H4 (cell line): ENCODE results near the gene ASXL3. TPM values are rescaled to one million over a fixed set of nuclear protein-coding genes. Genes with fewer than 3 reads are reported as not detected.

ENCODE experiments used
- DNase-seq: peaks from one replicate; pipeline ENCODE4 v3.0.0-alpha.2; 2015; ENCODE audit warnings: low spot score
- total RNA-seq: library from RNA; depleted of rRNA; stranded (reverse); fragments of >200 nt; shearing (Covaris generic); gene quantifications from 2 replicates; pipeline ENCODE4 v1.2.3, GENCODE V29; 2014

The ASXL3 gene
- total RNA-seq, 1 experiment from 2014 or later: 0.41 TPM

- no peak for DNase-seq
These were observed 82.8 kb downstream of the ASXL3 start for GRCh38 chr18:33660696-33661310.

GRCh38 chr18:33664241-33664874, 86.3 kb downstream of the ASXL3 start:
- DNase-seq: no peak

GRCh38 chr18:33665187-33665586, 87.2 kb downstream of the ASXL3 start:
- DNase-seq: no peak

GRCh38 chr18:33665641-33666040, 87.6 kb downstream of the ASXL3 start:
- DNase-seq: no peak

GRCh38 chr18:33666915-33667314, 88.9 kb downstream of the ASXL3 start:
- DNase-seq: no peak

- DNase-seq: no peak
These were observed 91.6 kb downstream of the ASXL3 start for GRCh38 chr18:33669589-33669988.

- DNase-seq: no peak
These were observed 92.0 kb downstream of the ASXL3 start for GRCh38 chr18:33670029-33670428.

GRCh38 chr18:33673689-33674088, 95.7 kb downstream of the ASXL3 start:
- DNase-seq: no peak

GRCh38 chr18:33676593-33676992, 98.6 kb downstream of the ASXL3 start:
- no peak for DNase-seq

GRCh38 chr18:33677891-33678290, 99.9 kb downstream of the ASXL3 start:
- DNase-seq: no peak

GRCh38 chr18:33682436-33682835, 104.4 kb downstream of the ASXL3 start:
- no peak for DNase-seq

- DNase-seq: no peak
These were observed 116.6 kb downstream of the ASXL3 start for GRCh38 chr18:33694593-33694992.

- DNase-seq: no peak
These were observed 118.5 kb downstream of the ASXL3 start for GRCh38 chr18:33696332-33697162.

- no peak for DNase-seq
These were observed 119.5 kb downstream of the ASXL3 start for GRCh38 chr18:33697498-33697897.

GRCh38 chr18:33699372-33699771, 121.4 kb downstream of the ASXL3 start:
- no peak for DNase-seq

- no peak for DNase-seq
These were observed 122.5 kb downstream of the ASXL3 start for GRCh38 chr18:33700513-33700976.

- no peak for DNase-seq
These were observed 124.6 kb downstream of the ASXL3 start for GRCh38 chr18:33702625-33703024.

GRCh38 chr18:33706391-33706790, 128.4 kb downstream of the ASXL3 start:
- no peak for DNase-seq

- no peak for DNase-seq
These were observed 130.9 kb downstream of the ASXL3 start for GRCh38 chr18:33708876-33709275.

- no peak for DNase-seq
These were observed 132.2 kb downstream of the ASXL3 start for GRCh38 chr18:33710269-33710668.

- no peak for DNase-seq
These were observed 133.5 kb downstream of the ASXL3 start for GRCh38 chr18:33711514-33711913.

- DNase-seq: no peak
These were observed 134.7 kb downstream of the ASXL3 start for GRCh38 chr18:33712719-33713118.
